SK-N-SH (cell line): ENCODE data around the gene GPR27. TPM values are rescaled to one million over a fixed set of nuclear protein-coding genes. Genes with fewer than 3 reads are reported as not detected.

ENCODE experiments used
- CTCF ChIA-PET: fragments of 300-600, 350-600 bp; formaldehyde crosslinking; extraction: SDS; loops from one replicate; lab custom pipeline; 2021; lab: Yijun Ruan, JAX
- POLR2A ChIA-PET: fragments of 350-600 bp; sonication (Branson Sonifier 250); formaldehyde crosslinking; extraction: SDS; loops from one replicate; lab custom pipeline; 2020; ENCODE audit warnings: antibody characterized with exemption, inconsistent platforms; lab: Yijun Ruan, JAX
- DNase-seq: peaks from one replicate; pipeline ENCODE4 v3.0.0; 2012
- H2AFZ ChIP-seq: fragments of 200-600 bp; sonication (generic); 2 replicates; pipeline ENCODE4 v1.8.1; 2016; ENCODE audit warnings: antibody characterized with exemption, mild to moderate bottlenecking, low read depth
- H3F3A ChIP-seq: fragments of 200-600 bp; sonication (generic); replicated peaks from 2 replicates; pipeline ENCODE3; 2016; ENCODE audit warnings: antibody characterized with exemption, mild to moderate bottlenecking; ENCODE audit not compliant: insufficient read depth
- H3K27ac ChIP-seq, 2 experiments: fragments of 200-500 bp in 1 of 2; fragments of 200-600 bp in 1 of 2; sonication (Bioruptor generic) in 1 of 2; sonication (generic), shearing (Covaris generic) in 1 of 2; 2 replicates each; pipeline versions ENCODE4 v1.5.1 to v1.6.1; 2014 to 2016; ENCODE audit warnings: low read depth in 2 of 2, inconsistent platforms in 1 of 2, low read length in 1 of 2, mild to moderate bottlenecking in 1 of 2, mixed read lengths in 1 of 2
- H3K27me3 ChIP-seq: fragments of 200-600 bp; sonication (generic), shearing (Covaris generic); 2 replicates; pipeline ENCODE4 v1.6.1; 2016; ENCODE audit warnings: mixed run types; ENCODE audit not compliant: insufficient read depth
- H3K36me3 ChIP-seq, 2 experiments: fragments of 200-500 bp in 1 of 2; fragments of 200-600 bp in 1 of 2; sonication (Bioruptor generic) in 1 of 2; sonication (generic) in 1 of 2; replicated peaks in 1 of 2; 2 replicates each; pipeline versions ENCODE3 to v1.5.1; 2014 to 2016; ENCODE audit warnings: low read length in 1 of 2, mild to moderate bottlenecking in 1 of 2; ENCODE audit not compliant: insufficient read depth in 2 of 2, control insufficient read depth in 1 of 2
- H3K4me1 ChIP-seq, 2 experiments: fragments of 200-500 bp in 1 of 2; fragments of 200-600 bp in 1 of 2; sonication (Bioruptor generic) in 1 of 2; sonication (generic), shearing (Covaris generic) in 1 of 2; 2 replicates each; pipeline versions ENCODE4 v1.5.1 to v1.6.1; 2014 to 2016; ENCODE audit warnings: low read depth in 1 of 2, low read length in 1 of 2, mixed run types in 1 of 2; ENCODE audit not compliant: insufficient read depth in 2 of 2, control insufficient read depth in 1 of 2
- H3K4me2 ChIP-seq: fragments of 200-600 bp; sonication (generic), shearing (Covaris generic); 2 replicates; pipeline ENCODE4 v1.6.1; 2017; ENCODE audit warnings: mixed run types
- H3K4me3 ChIP-seq, 2 experiments: fragments of 200-500 bp in 1 of 2; fragments of 200-600 bp in 1 of 2; sonication (Bioruptor generic) in 1 of 2; sonication (generic), shearing (Covaris generic) in 1 of 2; 2 replicates each; pipeline versions ENCODE4 v1.5.1 to v1.8.1; 2014 to 2016; ENCODE audit warnings: low read depth in 2 of 2, inconsistent platforms in 1 of 2, low read length in 1 of 2, mild to moderate bottlenecking in 1 of 2, mixed read lengths in 1 of 2, moderate library complexity in 1 of 2
- H3K79me2 ChIP-seq: fragments of 200-600 bp; sonication (generic); 2 replicates; pipeline ENCODE4 v1.8.1; 2017; ENCODE audit warnings: mild to moderate bottlenecking; ENCODE audit not compliant: insufficient read depth
- H3K9ac ChIP-seq: fragments of 200-600 bp; sonication (generic); 2 replicates; pipeline ENCODE4 v1.6.1; 2017; ENCODE audit warnings: mixed run types
- H3K9me2 ChIP-seq: fragments of 200-600 bp; sonication (generic); 2 replicates; pipeline ENCODE4 v1.6.1; 2017; ENCODE audit warnings: mixed run types
- H3K9me3 ChIP-seq: fragments of 200-600 bp; sonication (generic); 2 replicates; pipeline ENCODE4 v1.6.1; 2017; ENCODE audit warnings: mixed run types, mild to moderate bottlenecking, moderate library complexity
- H4K20me1 ChIP-seq: fragments of 200-600 bp; sonication (generic); 2 replicates; pipeline ENCODE4 v1.6.1; 2017; ENCODE audit warnings: mild to moderate bottlenecking, mixed run types; ENCODE audit not compliant: insufficient read depth
- CTCF ChIP-seq: fragments of 200-600 bp; sonication (generic); IDR thresholded peaks from 2 replicates; pipeline ENCODE4 v1.6.1; 2017; ENCODE audit warnings: antibody characterized with exemption, mild to moderate bottlenecking, moderate library complexity
- EP300 ChIP-seq, 2 experiments: IDR thresholded peaks; 2 replicates each; pipeline versions ENCODE4 v1.4.0 to v1.6.1; 2012; ENCODE audit warnings: borderline replicate concordance in 1 of 2, low read depth in 1 of 2, low read length in 1 of 2
- EZH2phosphoT487 ChIP-seq: fragments of 200-600 bp; sonication (generic); IDR thresholded peaks from 2 replicates; pipeline ENCODE4 v1.6.1; 2017; ENCODE audit warnings: low read depth, mixed run types, mild to moderate bottlenecking, antibody characterized with exemption, moderate library complexity, borderline replicate concordance
- IRF3 ChIP-seq: fragments of 150-350 bp; IDR thresholded peaks from 2 replicates; pipeline ENCODE4 v1.6.1; 2016; ENCODE audit warnings: mild to moderate bottlenecking, low read depth, low read length
- MEF2A ChIP-seq: IDR thresholded peaks from 2 replicates; pipeline ENCODE4 v1.4.0; 2012; ENCODE audit warnings: low read depth, borderline replicate concordance
- MXI1 ChIP-seq: IDR thresholded peaks from 2 replicates; pipeline ENCODE4 v1.6.1; 2012; ENCODE audit warnings: mild to moderate bottlenecking, low read depth, low read length, improper control_type of control experiment
- NFIC ChIP-seq: IDR thresholded peaks from 2 replicates; pipeline ENCODE4 v1.4.0; 2012; ENCODE audit warnings: borderline replicate concordance
- NRF1 ChIP-seq: IDR thresholded peaks from 2 replicates; pipeline ENCODE4 v1.6.1; 2012; ENCODE audit warnings: low read depth, mild to moderate bottlenecking, low read length
- RAD21 ChIP-seq: IDR thresholded peaks from 2 replicates; pipeline ENCODE4 v1.6.1; 2012; ENCODE audit warnings: mild to moderate bottlenecking, low read length
- RFX5 ChIP-seq: IDR thresholded peaks from 2 replicates; pipeline ENCODE4 v1.6.1; 2012; ENCODE audit warnings: mild to moderate bottlenecking, improper control_type of control experiment, low read length
- RXRA ChIP-seq: IDR thresholded peaks from 2 replicates; pipeline ENCODE4 v1.4.0; 2012; ENCODE audit warnings: low read depth, mild to moderate bottlenecking, borderline replicate concordance
- SIN3A ChIP-seq: IDR thresholded peaks from 2 replicates; pipeline ENCODE4 v1.6.1; 2012; ENCODE audit warnings: low read depth, mild to moderate bottlenecking, low read length, moderate library complexity, borderline replicate concordance
- TEAD4 ChIP-seq: IDR thresholded peaks from 2 replicates; pipeline ENCODE4 v1.4.0; 2012; ENCODE audit warnings: mild to moderate bottlenecking, borderline replicate concordance; ENCODE audit not compliant: insufficient read depth
- USF1 ChIP-seq: IDR thresholded peaks from 2 replicates; pipeline ENCODE4 v1.4.0; 2012; ENCODE audit warnings: low read depth, borderline replicate concordance
- WGBS: methylation state at CpG from one replicate; pipeline ENCODE4 v1.1.6; 2017; ENCODE audit warnings: low lambda C conversion rate; 5-methylcytosine and 5-hydroxymethylcytosine counted together
- polyA plus RNA-seq, 3 experiments: library from polyadenylated mRNA; depleted of rRNA; stranded (reverse); fragments of >200 nt; gene quantifications; 2 replicates each; pipeline ENCODE4 v1.2.3, GENCODE V29; 2012
- TF ChIP-seq, protein P1 (sequence below): IDR thresholded peaks from 2 replicates; pipeline ENCODE4 v1.6.1; 2012; ENCODE audit warnings: mild to moderate bottlenecking, low read depth, low read length, moderate library complexity

GPR27 gene
- polyA plus RNA-seq, 1 of the 3 experiments (the other 2 are of a cell fraction), result 0.05 TPM

DNA sequence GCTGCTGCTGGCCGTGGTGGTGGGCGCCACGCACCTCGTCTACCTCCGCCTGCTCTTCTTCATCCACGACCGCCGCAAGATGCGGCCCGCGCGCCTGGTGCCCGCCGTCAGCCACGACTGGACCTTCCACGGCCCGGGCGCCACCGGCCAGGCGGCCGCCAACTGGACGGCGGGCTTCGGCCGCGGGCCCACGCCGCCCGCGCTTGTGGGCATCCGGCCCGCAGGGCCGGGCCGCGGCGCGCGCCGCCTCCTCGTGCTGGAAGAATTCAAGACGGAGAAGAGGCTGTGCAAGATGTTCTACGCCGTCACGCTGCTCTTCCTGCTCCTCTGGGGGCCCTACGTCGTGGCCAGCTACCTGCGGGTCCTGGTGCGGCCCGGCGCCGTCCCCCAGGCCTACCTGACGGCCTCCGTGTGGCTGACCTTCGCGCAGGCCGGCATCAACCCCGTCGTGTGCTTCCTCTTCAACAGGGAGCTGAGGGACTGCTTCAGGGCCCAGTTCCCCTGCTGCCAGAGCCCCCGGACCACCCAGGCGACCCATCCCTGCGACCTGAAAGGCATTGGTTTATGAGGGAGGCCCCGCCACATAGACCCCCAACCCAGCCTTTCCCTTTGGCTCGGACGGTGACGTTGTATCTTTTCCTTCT lies 1.1 kb downstream of the GPR27 start (continued):
- TF ChIP-seq, protein P1, sequence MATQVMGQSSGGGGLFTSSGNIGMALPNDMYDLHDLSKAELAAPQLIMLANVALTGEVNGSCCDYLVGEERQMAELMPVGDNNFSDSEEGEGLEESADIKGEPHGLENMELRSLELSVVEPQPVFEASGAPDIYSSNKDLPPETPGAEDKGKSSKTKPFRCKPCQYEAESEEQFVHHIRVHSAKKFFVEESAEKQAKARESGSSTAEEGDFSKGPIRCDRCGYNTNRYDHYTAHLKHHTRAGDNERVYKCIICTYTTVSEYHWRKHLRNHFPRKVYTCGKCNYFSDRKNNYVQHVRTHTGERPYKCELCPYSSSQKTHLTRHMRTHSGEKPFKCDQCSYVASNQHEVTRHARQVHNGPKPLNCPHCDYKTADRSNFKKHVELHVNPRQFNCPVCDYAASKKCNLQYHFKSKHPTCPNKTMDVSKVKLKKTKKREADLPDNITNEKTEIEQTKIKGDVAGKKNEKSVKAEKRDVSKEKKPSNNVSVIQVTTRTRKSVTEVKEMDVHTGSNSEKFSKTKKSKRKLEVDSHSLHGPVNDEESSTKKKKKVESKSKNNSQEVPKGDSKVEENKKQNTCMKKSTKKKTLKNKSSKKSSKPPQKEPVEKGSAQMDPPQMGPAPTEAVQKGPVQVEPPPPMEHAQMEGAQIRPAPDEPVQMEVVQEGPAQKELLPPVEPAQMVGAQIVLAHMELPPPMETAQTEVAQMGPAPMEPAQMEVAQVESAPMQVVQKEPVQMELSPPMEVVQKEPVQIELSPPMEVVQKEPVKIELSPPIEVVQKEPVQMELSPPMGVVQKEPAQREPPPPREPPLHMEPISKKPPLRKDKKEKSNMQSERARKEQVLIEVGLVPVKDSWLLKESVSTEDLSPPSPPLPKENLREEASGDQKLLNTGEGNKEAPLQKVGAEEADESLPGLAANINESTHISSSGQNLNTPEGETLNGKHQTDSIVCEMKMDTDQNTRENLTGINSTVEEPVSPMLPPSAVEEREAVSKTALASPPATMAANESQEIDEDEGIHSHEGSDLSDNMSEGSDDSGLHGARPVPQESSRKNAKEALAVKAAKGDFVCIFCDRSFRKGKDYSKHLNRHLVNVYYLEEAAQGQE, result no peak
- TF ChIP-seq NFIC (no peak), EP300 (IDR thresholded peaks at IDR 0.05; ENCODE audit: borderline replicate concordance in 1 of 2, low read depth in 1 of 2, low read length in 1 of 2) (no peak), RXRA (no peak)

DNA sequence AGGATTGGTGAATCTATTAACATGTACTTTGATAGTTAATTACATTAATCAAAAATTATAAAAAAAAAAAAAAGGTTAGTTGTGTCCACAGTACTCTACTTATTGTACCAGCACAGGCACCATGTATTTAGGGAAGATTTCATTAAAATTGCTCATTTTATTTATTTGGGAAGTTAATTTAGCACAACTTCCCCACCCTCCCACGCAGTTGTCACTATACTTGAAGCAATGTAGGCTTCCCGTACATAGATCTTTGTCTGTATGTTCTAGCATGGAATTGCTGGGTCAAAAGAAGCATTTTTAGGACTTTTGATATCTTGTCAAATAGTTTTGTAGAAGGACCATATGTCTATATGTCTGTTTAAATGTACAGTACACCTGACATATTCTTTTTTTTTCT lies 4.4 kb downstream of the GPR27 start:
- Histone ChIP-seq H4K20me1 (no peaks in the 10 kb centered on the region), H3K27me3 (peaks cover 17% of the 10 kb centered on the region), H3K9me3 (no peaks in the 10 kb centered on the region), H3F3A (no peaks in the 10 kb centered on the region), H3K4me3 (no peak overlapping the region), H3K4me1 (peaks cover 0 to 10% of the 10 kb centered on the region in 2 experiments; a peak in 1 of 4 replicates), H3K4me2 (no peak overlapping the region), H3K9ac (no peak overlapping the region), H3K9me2 (no peaks in the 10 kb centered on the region), H2AFZ (no peak overlapping the region), H3K36me3 (no peaks in the 10 kb centered on the region), H3K27ac (no peak overlapping the region), H3K79me2 (no peaks in the 10 kb centered on the region)
- POLR2A ChIA-PET, result no interaction called here
- WGBS, result 47% methylated on average over 2 of the region's 2 CpGs
- CTCF ChIA-PET, result interaction anchor here (1.7 kb wide), 1 partner anchor 28 kb away, joined by 4 read pairs; no protein-coding TSS in a partner anchor
- TF ChIP-seq TEAD4, result no peak
- no peak for DNase-seq

DNA sequence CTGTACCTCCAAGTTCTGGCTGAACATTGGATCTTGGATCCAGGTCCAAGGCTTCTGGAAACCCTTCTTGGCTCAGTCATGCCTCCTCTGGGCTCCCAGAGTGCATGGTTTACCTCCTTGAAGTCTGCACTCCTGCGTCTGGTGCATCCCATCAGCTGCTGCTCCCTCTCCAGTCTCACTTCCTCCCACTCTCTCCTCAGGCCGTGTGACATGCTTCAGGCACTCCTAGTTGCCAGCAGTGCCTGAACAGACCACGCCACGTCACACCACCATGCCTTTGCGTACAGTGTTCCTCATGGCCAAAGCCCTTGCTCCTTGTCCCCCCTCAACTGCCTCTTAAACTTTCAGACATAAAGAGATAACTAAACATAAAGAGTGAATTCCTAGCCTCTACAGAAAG lies 5.7 kb downstream of the GPR27 start:
- Histone ChIP-seq H4K20me1 (no peaks in the 10 kb centered on the region), H3K4me2 (no peak overlapping the region), H3K4me3 (no peak overlapping the region), H3K79me2 (no peaks in the 10 kb centered on the region), H3F3A (no peaks in the 10 kb centered on the region), H3K9ac (no peak overlapping the region), H3K9me3 (no peaks in the 10 kb centered on the region), H3K27ac (no peak overlapping the region), H3K36me3 (no peaks in the 10 kb centered on the region), H3K4me1 (peaks cover 0 to 7% of the 10 kb centered on the region in 2 experiments; a peak in 1 of 4 replicates), H2AFZ (no peak overlapping the region), H3K27me3 (peaks cover 15% of the 10 kb centered on the region), H3K9me2 (no peaks in the 10 kb centered on the region)
- DNase-seq, result no peak
- ChIA-PET CTCF (interaction anchor here (1.7 kb wide), 1 partner anchor 30 kb away, joined by 4 read pairs; no protein-coding TSS in a partner anchor), POLR2A (no interaction called here)
- WGBS, result 55% methylated on average over 5 of the region's 5 CpGs
- TF ChIP-seq TEAD4 (no peak), RAD21 (no peak), EP300 (IDR thresholded peaks at IDR 0.05; ENCODE audit: borderline replicate concordance in 1 of 2, low read depth in 1 of 2, low read length in 1 of 2) (no peak), EZH2phosphoT487 (no peak), RFX5 (no peak), CTCF (no peak), SIN3A (no peak), IRF3 (no peak), USF1 (no peak), RXRA (no peak), MEF2A (no peak), NRF1 (no peak), MXI1 (no peak)
